A549 (cell line): ENCODE data around the gene DLX6. TPM values are rescaled to one million over a fixed set of nuclear protein-coding genes. Genes with fewer than 3 reads are reported as not detected.

ENCODE experiments used
- ATAC-seq, 2 experiments: fragments of 200-7000 bp in 1 of 2; fragments of >200 bp in 1 of 2; cut with Nextera tagmentation in 1 of 2; cut with Tn5 transposase in 1 of 2; 3 replicates each; pipeline versions ENCODE4 v1.8.0 to v1.9.1; 2018 to 2020; ENCODE audit warnings: mild to moderate bottlenecking in 1 of 2, moderate library complexity in 1 of 2
- CTCF ChIA-PET: fragments of 300-600 bp; sonication (Branson Sonifier 250); formaldehyde crosslinking; extraction: SDS; loops from one replicate; lab custom pipeline; 2021; ENCODE audit warnings: antibody characterized with exemption, inconsistent platforms; lab: Yijun Ruan, JAX
- POLR2A ChIA-PET: fragments of 350-600 bp; formaldehyde crosslinking; extraction: SDS; loops from one replicate; lab custom pipeline; 2021; ENCODE audit warnings: antibody characterized with exemption, inconsistent platforms; lab: Yijun Ruan, JAX
- DNase-seq, 2 experiments: peaks; one replicate each; pipeline versions ENCODE4 v3.0.0 to v3.0.0-alpha.2; 2011 to 2016; ENCODE audit warnings: low read depth in 1 of 2, low spot score in 1 of 2
- FAIRE-seq: peaks from 2 replicates; lab custom pipeline; 2011; peaks lifted over from hg19 to GRCh38; lab: Jason Lieb, UNC
- H3K27ac ChIP-seq, 2 experiments: fragments of >200 bp; sonication (Bioruptor Twin); formaldehyde crosslinking; 3 replicates each; pipeline ENCODE4 v1.5.1; 2016 to 2017
- H3K4me1 ChIP-seq: fragments of >200 bp; sonication (Bioruptor Twin); formaldehyde crosslinking; 3 replicates; pipeline ENCODE4 v1.6.1; 2016
- H3K4me2 ChIP-seq: fragments of >200 bp; sonication (Bioruptor Twin); formaldehyde crosslinking; 3 replicates; pipeline ENCODE4 v1.6.1; 2016
- H3K4me3 ChIP-seq: fragments of >200 bp; sonication (Bioruptor Twin); formaldehyde crosslinking; 3 replicates; pipeline ENCODE4 v1.5.1; 2016
- H3K9me3 ChIP-seq: fragments of >200 bp; sonication (Bioruptor Twin); formaldehyde crosslinking; 3 replicates; pipeline ENCODE4 v1.6.1; 2016
- CBX8 ChIP-seq: fragments of 200-600 bp; sonication (generic); IDR thresholded peaks from 2 replicates; pipeline ENCODE4 v1.6.1; 2016
- CHD2 ChIP-seq: fragments of 150-350 bp; IDR thresholded peaks from 2 replicates; pipeline ENCODE4 v1.6.1; 2014; ENCODE audit warnings: low read length; ENCODE audit not compliant: partially characterized antibody
- EHMT2 ChIP-seq: fragments of 200-600 bp; sonication (generic); IDR thresholded peaks from 2 replicates; pipeline ENCODE4 v1.6.1; 2016; ENCODE audit warnings: antibody characterized with exemption, low read depth, mild to moderate bottlenecking, moderate library complexity
- EP300 ChIP-seq, 2 experiments: fragments of >200 bp; sonication (Bioruptor Twin); formaldehyde crosslinking; IDR thresholded peaks; 2 replicates in 1 of 2; 3 replicates in 1 of 2; pipeline ENCODE4 v1.6.1; 2016 to 2017
- FOSB ChIP-seq: fragments of 250-450 bp; sonication (Bioruptor Pico); IDR thresholded peaks from 2 replicates; pipeline ENCODE4 v1.5.0; 2020; ENCODE audit warnings: mild to moderate bottlenecking, moderate library complexity
- FOXS1 ChIP-seq: fragments of 250-450 bp; sonication (Bioruptor Pico); IDR thresholded peaks from 2 replicates; pipeline ENCODE4 v1.5.0; 2020; ENCODE audit warnings: mild to moderate bottlenecking, moderate library complexity
- HMGXB4 ChIP-seq: fragments of 250-450 bp; sonication (Bioruptor Pico); IDR thresholded peaks from 2 replicates; pipeline ENCODE4 v1.5.0; 2021; ENCODE audit warnings: mild to moderate bottlenecking, moderate library complexity, borderline replicate concordance
- HOXB13 ChIP-seq: fragments of 250-450 bp; sonication (Bioruptor Pico); IDR thresholded peaks from 2 replicates; pipeline ENCODE4 v1.5.0; 2020; ENCODE audit warnings: low read depth, mild to moderate bottlenecking, moderate library complexity
- HOXB5 ChIP-seq: fragments of 250-450 bp; sonication (Bioruptor Pico); IDR thresholded peaks from 2 replicates; pipeline ENCODE4 v1.5.0; 2020; ENCODE audit warnings: mild to moderate bottlenecking, moderate library complexity
- JUN ChIP-seq, 2 experiments: fragments of >200 bp; sonication (Bioruptor Twin); formaldehyde crosslinking; IDR thresholded peaks; 2 replicates in 1 of 2; 3 replicates in 1 of 2; pipeline ENCODE4 v1.6.1; 2016 to 2017
- MAZ ChIP-seq: fragments of 150-350 bp; IDR thresholded peaks from 2 replicates; pipeline ENCODE4 v1.6.1; 2014; ENCODE audit warnings: antibody characterized with exemption, low read depth, low read length, borderline replicate concordance
- MYC ChIP-seq: IDR thresholded peaks from 2 replicates; pipeline ENCODE4 v1.6.1; 2012; ENCODE audit warnings: mild to moderate bottlenecking, inconsistent platforms, low read length, improper control_type of control experiment, borderline replicate concordance
- NFE2L2 ChIP-seq: fragments of 150-350 bp; conservative IDR thresholded peaks from 2 replicates; pipeline ENCODE4 v1.6.1; 2014; ENCODE audit warnings: low read length
- NPAS2 ChIP-seq: fragments of 250-450 bp; sonication (Bioruptor Pico); IDR thresholded peaks from 2 replicates; pipeline ENCODE4 v1.8.0; 2022; ENCODE audit warnings: mild to moderate bottlenecking, moderate library complexity, borderline replicate concordance
- POLR2A ChIP-seq: IDR thresholded peaks from 2 replicates; pipeline ENCODE4 v1.6.1; 2012; ENCODE audit warnings: mild to moderate bottlenecking, low read length
- RAD21 ChIP-seq, 2 experiments: fragments of >200 bp in 1 of 2; sonication (Bioruptor Twin) in 1 of 2; formaldehyde crosslinking in 1 of 2; IDR thresholded peaks in 1 of 2; conservative IDR thresholded peaks in 1 of 2; 2 replicates in 1 of 2; 3 replicates in 1 of 2; pipeline ENCODE4 v1.6.1; 2012 to 2018; ENCODE audit warnings: inconsistent platforms in 1 of 2
- RFX5 ChIP-seq: fragments of 450-650 bp; IDR thresholded peaks from 2 replicates; pipeline ENCODE4 v1.7.1; 2014; ENCODE audit warnings: antibody characterized with exemption, mild to moderate bottlenecking, moderate library complexity
- RNF2 ChIP-seq: fragments of 200-600 bp; sonication (generic); IDR thresholded peaks from 2 replicates; pipeline ENCODE4 v1.6.1; 2016; ENCODE audit warnings: low read depth, mild to moderate bottlenecking, antibody characterized with exemption, moderate library complexity, borderline replicate concordance
- TFCP2L1 ChIP-seq: fragments of 250-450 bp; sonication (Bioruptor Pico); IDR thresholded peaks from 2 replicates; pipeline ENCODE4 v1.5.0; 2021; ENCODE audit warnings: mild to moderate bottlenecking
- ZSCAN20 ChIP-seq: fragments of 250-450 bp; sonication (Bioruptor Pico); IDR thresholded peaks from 2 replicates; pipeline ENCODE4 v1.8.0; 2022; ENCODE audit warnings: mild to moderate bottlenecking, moderate library complexity
- WGBS: methylation state at CpG from one replicate; pipeline ENCODE4 v1.1.6; 2017; ENCODE audit errors: missing lambda C conversion rate; 5-methylcytosine and 5-hydroxymethylcytosine counted together
- polyA plus RNA-seq, 4 experiments: library from polyadenylated mRNA; depleted of rRNA in 3 of 4; stranded (reverse); fragments of >200 nt; fragmentation: RNase III in 1 of 4; extraction: RNeasy Plus Mini Kit Qiagen cat#74134 plus additional on column Dnase treatment in 1 of 4; gene quantifications; 2 replicates in 3 of 4; 3 replicates in 1 of 4; pipeline ENCODE4 v1.2.3, GENCODE V29; 2011 to 2017
- TF ChIP-seq, protein P1 (sequence below): fragments of 250-450 bp; sonication (Bioruptor Pico); IDR thresholded peaks from 2 replicates; pipeline ENCODE4 v1.5.0; 2020; ENCODE audit warnings: low read depth, mild to moderate bottlenecking, moderate library complexity
- TF ChIP-seq, protein P2 (sequence below): fragments of 450-650 bp; IDR thresholded peaks from 2 replicates; pipeline ENCODE4 v1.6.1; 2014; ENCODE audit warnings: antibody characterized with exemption
- TF ChIP-seq, protein P3 (sequence below): fragments of 150-350 bp; IDR thresholded peaks from 2 replicates; pipeline ENCODE4 v1.6.1; 2014; ENCODE audit warnings: low read depth, mild to moderate bottlenecking, low read length
- TF ChIP-seq, protein P4 (sequence below): IDR thresholded peaks from 2 replicates; pipeline ENCODE4 v1.6.1; 2012
- TF ChIP-seq, protein P5 (sequence below): fragments of >200 bp; sonication (Bioruptor Twin); formaldehyde crosslinking; IDR thresholded peaks from 2 replicates; pipeline ENCODE4 v1.6.1; 2016

Gene DLX6
- polyA plus RNA-seq, 2 of the 4 experiments (the other 2 are of a cell fraction), result not detected

GRCh38 chr7:97018791-97019531, 13.6 kb downstream of the DLX6 start:
- ChIA-PET POLR2A (no interaction called here), CTCF (interaction anchor here (5.3 kb wide), 1 partner anchor 8 kb away, joined by 40 read pairs; no protein-coding TSS in a partner anchor)
- no peaks in the 10 kb centered on the region for H3K9me3 ChIP-seq
- FAIRE-seq, result no peak
- peak overlapping the region; percentile 23; the same call in 2 of the 3 replicates for H3K4me2 ChIP-seq
- 35% methylated on average over 18 of the region's 19 CpGs for WGBS
- H3K27ac ChIP-seq, result no peak overlapping the region
- TF ChIP-seq CHD2 (no peak), HMGXB4 (CRISPR knock-in tag) (no peak), POLR2A (no peak), HOXB5 (no peak), ZSCAN20 (CRISPR knock-in tag) (no peak), RNF2 (no peak), MAZ (no peak), MYC (no peak), HOXB13 (CRISPR knock-in tag) (no peak), TFCP2L1 (CRISPR knock-in tag) (no peak), NPAS2 (no peak), JUN (IDR thresholded peaks at IDR 0.05) (no peak), RAD21 (conservative IDR thresholded peaks at IDR 0.05 in 1 of 2, IDR thresholded peaks at IDR 0.05 in 1 of 2) (no peak), FOSB (no peak), CBX8 (no peak), EP300 (IDR thresholded peaks at IDR 0.05) (no peak)
- TF ChIP-seq, protein P1, sequence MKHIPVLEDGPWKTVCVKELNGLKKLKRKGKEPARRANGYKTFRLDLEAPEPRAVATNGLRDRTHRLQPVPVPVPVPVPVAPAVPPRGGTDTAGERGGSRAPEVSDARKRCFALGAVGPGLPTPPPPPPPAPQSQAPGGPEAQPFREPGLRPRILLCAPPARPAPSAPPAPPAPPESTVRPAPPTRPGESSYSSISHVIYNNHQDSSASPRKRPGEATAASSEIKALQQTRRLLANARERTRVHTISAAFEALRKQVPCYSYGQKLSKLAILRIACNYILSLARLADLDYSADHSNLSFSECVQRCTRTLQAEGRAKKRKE (CRISPR knock-in tag), result no peak
- TF ChIP-seq, protein P2, sequence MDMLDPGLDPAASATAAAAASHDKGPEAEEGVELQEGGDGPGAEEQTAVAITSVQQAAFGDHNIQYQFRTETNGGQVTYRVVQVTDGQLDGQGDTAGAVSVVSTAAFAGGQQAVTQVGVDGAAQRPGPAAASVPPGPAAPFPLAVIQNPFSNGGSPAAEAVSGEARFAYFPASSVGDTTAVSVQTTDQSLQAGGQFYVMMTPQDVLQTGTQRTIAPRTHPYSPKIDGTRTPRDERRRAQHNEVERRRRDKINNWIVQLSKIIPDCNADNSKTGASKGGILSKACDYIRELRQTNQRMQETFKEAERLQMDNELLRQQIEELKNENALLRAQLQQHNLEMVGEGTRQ, result no peak
- TF ChIP-seq, protein P3, sequence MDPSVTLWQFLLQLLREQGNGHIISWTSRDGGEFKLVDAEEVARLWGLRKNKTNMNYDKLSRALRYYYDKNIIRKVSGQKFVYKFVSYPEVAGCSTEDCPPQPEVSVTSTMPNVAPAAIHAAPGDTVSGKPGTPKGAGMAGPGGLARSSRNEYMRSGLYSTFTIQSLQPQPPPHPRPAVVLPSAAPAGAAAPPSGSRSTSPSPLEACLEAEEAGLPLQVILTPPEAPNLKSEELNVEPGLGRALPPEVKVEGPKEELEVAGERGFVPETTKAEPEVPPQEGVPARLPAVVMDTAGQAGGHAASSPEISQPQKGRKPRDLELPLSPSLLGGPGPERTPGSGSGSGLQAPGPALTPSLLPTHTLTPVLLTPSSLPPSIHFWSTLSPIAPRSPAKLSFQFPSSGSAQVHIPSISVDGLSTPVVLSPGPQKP, result no peak
- TF ChIP-seq, protein P4, sequence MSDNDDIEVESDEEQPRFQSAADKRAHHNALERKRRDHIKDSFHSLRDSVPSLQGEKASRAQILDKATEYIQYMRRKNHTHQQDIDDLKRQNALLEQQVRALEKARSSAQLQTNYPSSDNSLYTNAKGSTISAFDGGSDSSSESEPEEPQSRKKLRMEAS, result no peak
- ATAC-seq, result no peak
- peaks cover 12% of the 10 kb centered on the region for H3K4me1 ChIP-seq
- H3K4me3 ChIP-seq, result no peak overlapping the region
- no peak for DNase-seq

DNA sequence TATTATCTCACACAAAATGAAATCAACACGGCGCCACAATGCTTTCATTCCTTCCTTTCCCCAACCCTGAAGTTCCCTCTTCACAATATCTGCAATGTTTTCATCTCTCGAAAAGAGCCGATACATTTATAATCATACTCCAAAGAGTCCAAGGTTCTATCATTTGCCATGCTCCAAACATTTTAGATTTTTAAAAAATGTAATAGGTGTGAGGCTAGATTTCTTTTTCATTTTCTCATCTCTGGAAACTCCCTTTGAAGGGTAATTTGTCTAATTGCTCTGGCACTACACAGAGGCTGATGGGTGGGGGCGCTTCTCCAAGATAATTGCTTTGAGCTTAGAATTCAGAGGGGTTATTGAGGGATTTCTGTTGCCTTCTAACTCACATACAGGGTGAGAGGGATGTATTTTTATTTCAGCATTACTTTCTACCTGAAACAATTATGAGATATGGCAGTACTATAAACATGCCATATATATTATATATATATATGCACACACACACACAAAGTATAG, 14.4 kb downstream of the DLX6 start:
- no peak for DNase-seq
- POLR2A ChIA-PET, result no interaction called here
- Histone ChIP-seq H3K4me3 (no peak overlapping the region), H3K27ac (no peak overlapping the region)
- no peak for TF ChIP-seq ZSCAN20 (CRISPR knock-in tag)
- no peak for TF ChIP-seq FOXS1 (CRISPR knock-in tag)
- TF ChIP-seq, protein P5, sequence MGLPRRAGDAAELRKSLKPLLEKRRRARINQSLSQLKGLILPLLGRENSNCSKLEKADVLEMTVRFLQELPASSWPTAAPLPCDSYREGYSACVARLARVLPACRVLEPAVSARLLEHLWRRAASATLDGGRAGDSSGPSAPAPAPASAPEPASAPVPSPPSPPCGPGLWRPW, result no peak
- no peak for TF ChIP-seq RFX5
- no peak for TF ChIP-seq NFE2L2
- no peak for TF ChIP-seq CHD2
- TF ChIP-seq EHMT2, result no peak
- TF ChIP-seq, protein P3, result no peak
- TF ChIP-seq, all 56 proteins: peak for 0
- 25% methylated on average over 5 of the region's 5 CpGs for WGBS
- CTCF ChIA-PET, result interaction anchor here (5.3 kb wide), 1 partner anchor 8 kb away, joined by 40 read pairs; no protein-coding TSS in a partner anchor
- FAIRE-seq (no peak), ATAC-seq (no peak)
- Histone ChIP-seq H3K4me2 (no peak overlapping the region), H3K9me3 (no peaks in the 10 kb centered on the region), H3K4me1 (peaks cover 14% of the 10 kb centered on the region)
